Psoas muscle (tissue), 8 donors: ENCODE data around the gene ANXA8. TPM values are rescaled to one million over a fixed set of nuclear protein-coding genes. Genes with fewer than 3 reads are reported as not detected.

ENCODE experiments used
- ATAC-seq, 4 donors: fragments of 200-7000 bp; cut with Tn5 transposase; one replicate each; pipeline ENCODE4 v1.9.1; 2020; ENCODE audit warnings: moderate library complexity in 3 of 4, mild to moderate bottlenecking in 2 of 4
- DNase-seq, 2 donors: peaks; one replicate each; pipeline ENCODE4 v3.0.0-alpha.2; 2020
- H3K27ac ChIP-seq: fragments of 200-600 bp; one replicate; pipeline ENCODE4 v1.8.0; 2022
- H3K27me3 ChIP-seq, 3 donors: fragments of 200-600 bp in 1 of 3; one replicate each; pipeline versions ENCODE4 v1.6.1 to v1.8.0; 2013 to 2022; ENCODE audit warnings: low read length in 2 of 3, mild to moderate bottlenecking in 2 of 3, moderate library complexity in 1 of 3; ENCODE audit not compliant: insufficient read depth in 3 of 3
- H3K36me3 ChIP-seq, 2 donors: fragments of 200-600 bp in 1 of 2; one replicate each; pipeline versions ENCODE4 v1.6.1 to v1.8.0; 2013 to 2022; ENCODE audit warnings: low read depth in 1 of 2, mild to moderate bottlenecking in 1 of 2, moderate library complexity in 1 of 2; ENCODE audit not compliant: insufficient read depth in 1 of 2
- H3K4me1 ChIP-seq: fragments of 200-600 bp; one replicate; pipeline ENCODE4 v1.8.0; 2022
- H3K4me3 ChIP-seq: fragments of 200-600 bp; one replicate; pipeline ENCODE4 v1.8.0; 2022; ENCODE audit warnings: mild to moderate bottlenecking
- H3K9me3 ChIP-seq: fragments of 200-600 bp; one replicate; pipeline ENCODE4 v1.8.0; 2022
- WGBS, 3 donors: extraction: QIAGEN DNeasy Blood & Tissue Kit; methylation state at CpG; one replicate each; pipeline versions ENCODE4 v1.1.6 to v1.1.7; 2013; 5-methylcytosine and 5-hydroxymethylcytosine counted together
- intact Hi-C, 2 donors: fragments of 100-400 bp; cut with DNase I; formaldehyde crosslinking; loops; one replicate each; pipeline versions ENCODE4 v1.11.0 to v1.14.2; 2022
- polyA plus RNA-seq, 3 donors: library from polyadenylated mRNA; stranded (reverse); fragments of 200-250 nt; gene quantifications; one replicate each; pipeline ENCODE4 v1.2.3, GENCODE V29; 2013
- total RNA-seq, 4 donors: library from RNA; stranded (reverse); fragmentation: NEBNext Ultra II Directional in 2 of 4; extraction: Animal tissue kit (Norgen Biotek cat#: 25700) in 2 of 4; gene quantifications; one replicate each; pipeline versions ENCODE4 v1.2.1 to v1.2.4, GENCODE V29; 2021 to 2023
- TF ChIP-seq, protein P1 (sequence below): fragments of 200-600 bp; IDR thresholded peaks from one replicate; pipeline ENCODE4 v1.8.0; 2022; ENCODE audit warnings: antibody characterized with exemption
- donor health status: healthy with polysubstance abuse.
- donor health status: DM: no; HTN: no; CAD: no; lungs with moderate emphysema.
- donor health status: Bipolar disorder and iron deficiency.
- donor health status: healthy.
- donor health status: DM: yes; HTN: yes; CAD: no.
- donor health status: DM: no; HTN: no; CAD: no.
- donor health status: DM: no; HTN: no; CAD: no.
- donor health status: DM: yes; HTN: yes; CAD: no.

ANXA8 gene
- total and polyA plus RNA-seq, 7 donors, result 0.03 to 0.17 (median 0.07) TPM; not detected in 3

DNA sequence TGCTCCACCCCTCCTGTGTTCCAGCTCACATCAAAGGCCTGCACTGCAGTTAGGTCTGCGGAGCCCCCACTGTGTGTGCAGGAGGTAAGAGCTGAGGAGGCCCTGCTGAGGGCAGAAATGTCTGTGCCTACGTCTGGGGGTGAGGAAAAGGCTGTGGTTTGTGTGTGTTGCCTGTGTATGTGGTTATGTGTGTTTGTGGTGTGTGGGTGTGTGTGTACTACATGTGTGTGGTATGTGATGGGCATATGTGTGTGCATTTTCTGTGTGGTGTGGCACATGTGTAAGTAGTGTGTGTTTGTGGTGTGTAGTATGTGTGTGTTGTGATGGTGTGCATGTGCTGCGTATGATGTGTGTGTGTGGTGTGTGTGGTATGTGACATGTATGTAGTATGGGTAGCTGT lies 36.2 kb downstream of the ANXA8 start:
- TF ChIP-seq, protein P1, sequence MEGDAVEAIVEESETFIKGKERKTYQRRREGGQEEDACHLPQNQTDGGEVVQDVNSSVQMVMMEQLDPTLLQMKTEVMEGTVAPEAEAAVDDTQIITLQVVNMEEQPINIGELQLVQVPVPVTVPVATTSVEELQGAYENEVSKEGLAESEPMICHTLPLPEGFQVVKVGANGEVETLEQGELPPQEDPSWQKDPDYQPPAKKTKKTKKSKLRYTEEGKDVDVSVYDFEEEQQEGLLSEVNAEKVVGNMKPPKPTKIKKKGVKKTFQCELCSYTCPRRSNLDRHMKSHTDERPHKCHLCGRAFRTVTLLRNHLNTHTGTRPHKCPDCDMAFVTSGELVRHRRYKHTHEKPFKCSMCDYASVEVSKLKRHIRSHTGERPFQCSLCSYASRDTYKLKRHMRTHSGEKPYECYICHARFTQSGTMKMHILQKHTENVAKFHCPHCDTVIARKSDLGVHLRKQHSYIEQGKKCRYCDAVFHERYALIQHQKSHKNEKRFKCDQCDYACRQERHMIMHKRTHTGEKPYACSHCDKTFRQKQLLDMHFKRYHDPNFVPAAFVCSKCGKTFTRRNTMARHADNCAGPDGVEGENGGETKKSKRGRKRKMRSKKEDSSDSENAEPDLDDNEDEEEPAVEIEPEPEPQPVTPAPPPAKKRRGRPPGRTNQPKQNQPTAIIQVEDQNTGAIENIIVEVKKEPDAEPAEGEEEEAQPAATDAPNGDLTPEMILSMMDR, result no peak
- no peak overlapping the region for H3K4me3 ChIP-seq
- no peaks in the 10 kb centered on the region for H3K4me1 ChIP-seq
- WGBS, 3 donors, result 86 to 93% (median 89%) methylated on average over 3 of the region's 3 CpGs
- no peaks in the 10 kb centered on the region for H3K9me3 ChIP-seq
- intact Hi-C loops, result no loop called here
- DNase-seq, result no peak
- H3K27ac ChIP-seq, result no peak overlapping the region
- no peak for ATAC-seq
- H3K27me3 ChIP-seq, result no peaks in the 10 kb centered on the region
- no peaks in the 10 kb centered on the region for H3K36me3 ChIP-seq

DNA sequence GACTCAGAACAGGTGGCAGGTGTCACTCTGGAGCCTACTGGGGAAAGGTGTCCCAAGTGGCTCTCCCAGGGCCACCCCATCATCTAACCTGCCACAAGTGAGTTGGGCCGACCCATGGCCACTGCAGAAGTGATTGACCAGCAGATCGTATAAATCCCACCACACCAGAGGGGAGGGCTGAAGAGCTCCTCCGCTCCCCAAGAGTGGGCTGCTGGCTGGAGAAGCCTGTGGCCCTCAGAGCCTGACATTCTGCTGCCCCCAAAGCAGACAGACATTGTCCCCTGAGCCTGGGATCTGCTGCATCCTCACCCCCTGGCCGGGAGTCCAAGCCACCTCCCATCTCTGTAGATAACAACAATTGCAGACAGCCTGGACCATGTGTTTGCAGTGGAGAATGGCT lies 36.7 kb downstream of the ANXA8 start:
- DNase-seq, result no peak
- TF ChIP-seq, protein P1, result no peak
- H3K36me3 ChIP-seq, result no peaks in the 10 kb centered on the region
- no peak overlapping the region for H3K27ac ChIP-seq
- intact Hi-C loops, result no loop called here
- ATAC-seq, result no peak
- no peak overlapping the region for H3K4me3 ChIP-seq
- no peaks in the 10 kb centered on the region for H3K4me1 ChIP-seq
- no peaks in the 10 kb centered on the region for H3K27me3 ChIP-seq
- 87 to 91% (median 91%) methylated on average over 4 of the region's 4 CpGs for WGBS, 3 donors
- no peaks in the 10 kb centered on the region for H3K9me3 ChIP-seq

DNA sequence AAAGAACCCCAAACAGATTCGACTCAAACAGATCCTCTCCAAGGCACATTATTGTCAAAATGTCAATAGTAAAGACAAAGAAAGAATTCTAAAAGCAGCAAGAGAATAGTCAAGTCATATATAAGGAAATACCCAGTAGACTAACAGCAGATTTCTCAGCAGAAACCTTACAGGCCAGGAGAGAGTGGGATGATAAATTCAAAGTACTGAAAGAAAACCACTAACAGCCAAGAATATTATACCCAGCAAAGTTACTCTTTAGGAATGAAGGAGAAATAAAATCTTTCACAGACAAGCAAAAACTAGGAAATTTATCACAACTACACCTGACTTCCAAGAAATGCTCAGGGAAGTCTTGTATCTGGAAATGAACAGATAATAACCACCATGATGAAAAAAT lies 38.2 kb downstream of the ANXA8 start:
- H3K4me3 ChIP-seq, result no peak overlapping the region
- H3K4me1 ChIP-seq, result no peaks in the 10 kb centered on the region
- 80 to 87% (median 85%) methylated on average over 1 of the region's 1 CpG for WGBS, 3 donors
- no peaks in the 10 kb centered on the region for H3K27me3 ChIP-seq
- no peaks in the 10 kb centered on the region for H3K9me3 ChIP-seq
- TF ChIP-seq, protein P1, result no peak
- intact Hi-C loops, result no loop called here
- no peaks in the 10 kb centered on the region for H3K36me3 ChIP-seq
- DNase-seq, result no peak
- H3K27ac ChIP-seq, result no peak overlapping the region
- ATAC-seq, result no peak

DNA sequence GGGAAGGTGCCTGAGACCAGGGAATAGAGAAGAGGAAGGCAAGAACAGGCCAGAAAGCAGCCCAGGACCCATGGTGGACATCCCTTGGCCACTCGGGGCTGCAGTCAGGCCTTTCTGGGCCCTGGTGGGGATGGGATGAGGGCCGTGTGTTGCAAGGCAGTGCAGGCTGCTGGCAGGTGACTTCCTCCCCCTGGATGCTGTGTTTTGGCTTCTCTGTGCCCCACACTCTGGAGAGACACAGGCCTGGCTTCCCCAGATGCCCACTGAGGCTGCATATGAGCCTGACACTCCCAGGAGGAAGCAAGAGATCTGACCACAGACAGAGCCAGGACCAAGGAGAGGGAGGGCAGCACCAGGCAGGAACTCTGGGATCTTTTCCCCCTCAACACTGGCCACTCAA lies 39.9 kb downstream of the ANXA8 start:
- H3K4me3 ChIP-seq, result no peak overlapping the region
- ATAC-seq, result no peak
- TF ChIP-seq, protein P1, result no peak
- no peak overlapping the region for H3K27ac ChIP-seq
- no peaks in the 10 kb centered on the region for H3K9me3 ChIP-seq
- no peaks in the 10 kb centered on the region for H3K27me3 ChIP-seq
- 82 to 86% (median 83%) methylated on average over 2 of the region's 2 CpGs for WGBS, 3 donors
- intact Hi-C loops, result no loop called here
- no peaks in the 10 kb centered on the region for H3K36me3 ChIP-seq
- H3K4me1 ChIP-seq, result no peaks in the 10 kb centered on the region
- no peak for DNase-seq

DNA sequence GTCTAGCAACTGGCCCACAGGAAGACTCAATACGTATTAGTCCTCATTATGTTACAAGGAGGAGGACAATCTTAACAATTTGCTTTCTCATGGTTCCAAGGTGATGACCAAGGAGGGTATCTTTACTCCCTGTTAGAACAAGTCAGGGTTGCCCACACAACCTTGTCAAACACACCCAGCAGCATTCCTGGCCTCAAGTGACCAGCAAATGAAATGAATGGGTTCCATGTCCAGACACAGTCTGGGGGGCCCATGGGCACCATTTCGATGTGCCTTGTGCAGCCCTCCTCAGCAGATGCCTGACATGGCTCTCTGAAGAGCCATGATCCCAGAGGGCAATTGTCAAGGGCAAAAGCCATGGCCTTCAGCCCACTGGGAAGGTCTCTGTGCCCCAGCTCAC lies 40.8 kb downstream of the ANXA8 start:
- intact Hi-C loops, result no loop called here
- no peaks in the 10 kb centered on the region for H3K27me3 ChIP-seq
- H3K4me1 ChIP-seq, result no peaks in the 10 kb centered on the region
- no peaks in the 10 kb centered on the region for H3K9me3 ChIP-seq
- no peak for DNase-seq
- H3K36me3 ChIP-seq, result no peaks in the 10 kb centered on the region
- ATAC-seq, result no peak
- H3K4me3 ChIP-seq, result no peak overlapping the region
- WGBS, 3 donors, result 85 to 90% (median 86%) methylated on average over 2 of the region's 2 CpGs
- no peak overlapping the region for H3K27ac ChIP-seq
- TF ChIP-seq, protein P1, result no peak
